LNCaP clone FGC (cell line): Measurements from ENCODE around the gene NEDD9.

Experiments
- DNase-seq: peaks from one replicate; pipeline ENCODE4 v3.0.0-alpha.2; 2011; ENCODE audit warnings: low read depth
- H3K4me3 ChIP-seq: 2 replicates; pipeline ENCODE4 v1.5.1; 2011; ENCODE audit warnings: mild to moderate bottlenecking, low read depth, low read length, control low read depth
- TF ChIP-seq, protein P1 (sequence below): IDR thresholded peaks from 2 replicates; pipeline ENCODE4 v1.5.1; 2012; ENCODE audit warnings: mild to moderate bottlenecking; ENCODE audit not compliant: control insufficient read depth, insufficient read depth; ENCODE audit errors: extremely low read depth

NEDD9 gene

DNA sequence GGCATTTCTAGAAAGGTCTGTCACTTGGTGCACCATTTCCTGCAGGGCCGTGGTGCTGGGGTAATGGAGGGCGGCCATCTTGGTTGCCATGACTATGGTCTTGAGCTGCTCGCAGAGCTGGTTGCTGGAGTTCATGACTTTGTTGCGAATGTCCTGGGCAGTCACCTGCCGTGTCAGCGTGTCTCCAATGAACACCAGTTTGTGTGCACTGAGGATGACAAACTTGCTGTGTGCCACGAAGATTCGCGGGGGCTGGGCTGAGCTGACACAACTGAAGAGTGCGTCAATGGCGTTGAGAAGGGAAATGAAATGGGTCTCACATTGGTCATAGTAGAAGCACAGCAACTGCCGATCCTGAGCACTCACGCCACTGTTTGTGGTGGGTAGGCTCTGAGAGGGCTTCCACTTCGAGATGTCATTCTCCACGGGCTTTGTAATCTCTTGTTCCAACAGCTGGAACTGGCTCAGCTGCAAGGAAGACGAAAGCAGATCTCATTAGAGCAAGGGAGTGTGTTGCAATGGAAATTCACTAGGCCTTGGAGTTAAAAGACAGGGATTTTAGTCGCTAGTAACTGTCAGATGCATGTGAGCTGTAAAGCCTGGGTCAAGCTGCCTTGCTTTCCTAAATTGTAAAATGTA lies 47.1 kb downstream of the NEDD9 start:
- H3K4me3 ChIP-seq, result no peak overlapping the region
- TF ChIP-seq, protein P1, sequence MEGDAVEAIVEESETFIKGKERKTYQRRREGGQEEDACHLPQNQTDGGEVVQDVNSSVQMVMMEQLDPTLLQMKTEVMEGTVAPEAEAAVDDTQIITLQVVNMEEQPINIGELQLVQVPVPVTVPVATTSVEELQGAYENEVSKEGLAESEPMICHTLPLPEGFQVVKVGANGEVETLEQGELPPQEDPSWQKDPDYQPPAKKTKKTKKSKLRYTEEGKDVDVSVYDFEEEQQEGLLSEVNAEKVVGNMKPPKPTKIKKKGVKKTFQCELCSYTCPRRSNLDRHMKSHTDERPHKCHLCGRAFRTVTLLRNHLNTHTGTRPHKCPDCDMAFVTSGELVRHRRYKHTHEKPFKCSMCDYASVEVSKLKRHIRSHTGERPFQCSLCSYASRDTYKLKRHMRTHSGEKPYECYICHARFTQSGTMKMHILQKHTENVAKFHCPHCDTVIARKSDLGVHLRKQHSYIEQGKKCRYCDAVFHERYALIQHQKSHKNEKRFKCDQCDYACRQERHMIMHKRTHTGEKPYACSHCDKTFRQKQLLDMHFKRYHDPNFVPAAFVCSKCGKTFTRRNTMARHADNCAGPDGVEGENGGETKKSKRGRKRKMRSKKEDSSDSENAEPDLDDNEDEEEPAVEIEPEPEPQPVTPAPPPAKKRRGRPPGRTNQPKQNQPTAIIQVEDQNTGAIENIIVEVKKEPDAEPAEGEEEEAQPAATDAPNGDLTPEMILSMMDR, result no peak
- DNase-seq, result no peak

DNA sequence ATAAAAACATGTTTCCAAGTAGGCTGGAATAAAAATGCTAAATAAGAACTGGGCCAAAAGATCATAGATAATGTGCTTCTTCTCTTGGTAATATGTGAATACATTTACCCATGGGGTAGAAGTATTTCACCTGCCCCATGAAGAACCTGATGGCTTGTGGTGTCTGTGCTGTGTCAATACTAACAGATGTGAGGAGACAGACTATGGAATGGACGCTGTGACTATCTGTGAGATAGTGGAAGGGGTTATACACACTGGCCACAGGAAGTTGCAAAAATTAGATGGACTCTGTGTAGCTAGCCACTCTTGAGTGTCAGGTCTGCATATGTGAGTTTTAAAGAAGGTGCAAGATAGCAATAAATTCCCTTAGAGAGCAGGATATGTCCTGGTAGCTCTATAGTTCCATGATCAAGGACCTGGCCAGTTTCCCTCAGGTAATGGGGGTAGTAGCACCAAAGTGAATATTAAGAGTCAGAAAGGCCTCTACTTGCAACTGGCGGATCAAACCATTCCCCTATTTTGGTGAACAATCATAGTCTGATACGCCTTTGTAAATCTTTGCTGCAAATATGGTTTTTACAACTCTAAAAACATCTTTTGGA lies 48.6 kb downstream of the NEDD9 start:
- DNase-seq, result no peak
- TF ChIP-seq, protein P1, result no peak
- no peak overlapping the region for H3K4me3 ChIP-seq

DNA sequence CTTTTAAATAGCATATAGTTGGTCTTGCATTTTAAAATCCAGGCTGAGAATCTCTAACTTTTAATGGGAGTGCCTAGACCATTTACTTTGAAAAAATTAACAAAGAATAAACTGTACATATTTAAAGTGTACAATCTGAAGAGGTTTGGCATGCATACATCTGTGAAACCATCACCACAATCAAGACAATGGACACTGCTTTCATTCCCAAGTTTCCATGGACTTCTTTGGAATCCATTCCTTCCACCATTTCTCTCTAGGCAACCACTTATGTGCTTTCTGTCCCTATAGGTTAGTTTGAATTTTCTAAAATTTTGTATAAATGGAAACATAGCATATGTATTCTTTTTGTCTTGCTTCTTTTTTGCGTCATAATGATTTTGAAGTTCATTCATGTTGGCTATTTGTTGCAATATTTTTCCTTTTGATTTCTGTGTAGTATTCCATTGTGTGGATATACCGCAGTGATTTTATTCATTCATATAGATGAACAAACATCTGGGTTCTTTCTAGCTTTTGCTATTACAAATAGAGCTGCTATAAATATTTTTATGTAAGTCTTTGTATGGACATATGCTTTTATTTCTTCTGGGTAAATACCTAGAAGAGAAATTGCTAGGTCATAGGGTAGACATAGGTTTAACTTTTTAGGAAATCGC lies 50.9 kb downstream of the NEDD9 start:
- no peak overlapping the region for H3K4me3 ChIP-seq
- DNase-seq, result no peak
- TF ChIP-seq, protein P1, result no peak

DNA sequence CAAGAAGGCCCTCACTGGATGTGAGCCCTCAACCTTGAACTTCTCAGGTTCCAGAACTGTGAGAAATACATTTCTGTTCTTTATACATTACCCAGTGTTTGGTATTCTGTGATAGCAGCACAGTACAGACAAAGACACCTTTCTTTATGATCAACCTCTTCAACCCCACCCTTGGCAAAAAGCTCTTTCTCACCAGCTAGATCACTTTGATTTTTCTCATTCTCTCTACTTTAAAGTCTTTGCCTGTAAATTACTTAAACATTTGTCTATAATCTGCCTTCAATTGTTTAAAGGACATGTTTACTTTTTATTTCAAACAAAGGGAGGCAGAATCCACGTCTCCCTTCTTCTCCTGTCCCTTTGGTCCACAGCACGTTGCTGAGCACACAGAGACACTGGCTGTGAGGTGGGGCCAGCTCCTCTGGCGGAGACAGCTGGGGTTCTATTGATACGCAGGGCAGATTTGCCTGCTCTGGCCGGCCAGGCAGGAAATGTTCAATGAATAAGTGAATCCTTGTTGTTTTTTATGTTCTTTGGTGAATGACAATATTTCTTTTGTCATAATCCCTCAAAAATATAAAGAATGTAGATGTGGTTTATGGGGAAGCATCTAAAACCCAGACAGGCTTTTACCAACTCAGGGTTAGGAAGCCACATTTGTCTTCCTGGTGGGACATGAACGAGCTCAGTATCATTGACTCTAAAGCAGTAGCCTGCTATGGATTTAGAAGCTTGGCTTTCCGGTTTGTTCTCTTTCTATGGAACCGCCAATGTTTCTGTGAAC lies 52.9 kb downstream of the NEDD9 start:
- TF ChIP-seq, protein P1, result no peak
- no peak overlapping the region for H3K4me3 ChIP-seq
- no peak for DNase-seq

DNA sequence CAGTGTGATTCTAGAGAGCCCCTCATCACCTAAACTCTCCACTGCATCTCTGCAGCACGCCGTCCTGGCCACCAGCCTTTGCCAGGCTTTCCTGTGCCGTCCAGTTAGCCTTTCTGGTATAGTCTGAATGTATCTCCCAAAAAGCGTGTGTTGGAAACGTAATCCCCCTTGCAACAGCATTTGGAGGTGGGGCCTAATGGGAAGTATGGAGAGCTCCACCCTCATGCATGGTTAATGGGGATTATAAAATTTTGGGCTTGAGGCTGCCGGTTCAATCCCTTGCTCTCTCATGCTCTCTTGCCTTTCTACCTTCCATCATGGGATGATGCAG lies 53.4 kb downstream of the NEDD9 start:
- no peak for DNase-seq
- no peak overlapping the region for H3K4me3 ChIP-seq
- TF ChIP-seq, protein P1, result no peak

DNA sequence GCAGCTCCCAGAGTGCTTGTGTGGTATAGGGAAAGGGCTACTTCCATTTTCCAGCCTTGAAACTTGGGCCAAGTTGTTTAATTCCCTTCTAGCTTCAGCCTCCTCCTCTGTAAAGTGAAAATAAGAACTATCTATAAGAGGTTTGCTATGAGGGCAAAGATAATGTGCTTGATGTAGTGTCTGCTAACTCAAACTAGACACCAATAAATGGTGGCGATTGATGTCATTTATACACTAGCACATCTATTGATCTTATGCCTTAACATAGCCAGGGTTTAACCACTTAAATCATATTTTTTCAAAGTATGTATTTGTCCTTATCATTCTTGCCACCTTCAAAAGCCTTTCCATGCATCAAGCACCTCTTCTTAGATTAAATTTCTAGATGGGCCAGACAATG lies 55.2 kb downstream of the NEDD9 start:
- H3K4me3 ChIP-seq, result no peak overlapping the region
- TF ChIP-seq, protein P1, result no peak
- DNase-seq, result no peak
